Measurements from ENCODE around the gene FMN1. TPM values are rescaled to one million over a fixed set of nuclear protein-coding genes. Genes with fewer than 3 reads are reported as not detected.

FMN1 gene
- total RNA-seq, 6 donors from 2014 or later = 20.2 to 176 (median 53.8) TPM

- Histone ChIP-seq H3K9me3 (no peaks in the 10 kb centered on the region), H3K4me3 (no peak overlapping the region), H3K4me1 (peaks cover 0 to 6% (median 0%) of the 10 kb centered on the region in 4 donors), H3K36me3 (no peaks in the 10 kb centered on the region), H3K27me3 (no peaks in the 10 kb centered on the region), H3K27ac (no peak overlapping the region)
- no peak for ATAC-seq (ENCODE audit: low FRiP score in 2 of 2)
- WGBS, 2 donors = 84% methylated on average over 6 of the region's 6 CpGs
- no peak for TF ChIP-seq POLR2AphosphoS5 (IDR thresholded peaks at IDR 0.05)
- no peak for TF ChIP-seq EP300 (IDR thresholded peaks at IDR 0.05)
- no peak for TF ChIP-seq POLR2A (IDR thresholded peaks at IDR 0.05)
- no peak for TF ChIP-seq CTCF (IDR thresholded peaks at IDR 0.05)
- peak in 1 of 2 donors; percentile 5 for DNase-seq
Measured at GRCh38 chr15:32842081-32842480, 352.4 kb downstream of the FMN1 start.

- Histone ChIP-seq H3K27ac (no peak overlapping the region), H3K4me1 (peaks cover 0 to 6% (median 0%) of the 10 kb centered on the region in 4 donors), H3K27me3 (no peaks in the 10 kb centered on the region), H3K36me3 (no peaks in the 10 kb centered on the region), H3K9me3 (no peaks in the 10 kb centered on the region), H3K4me3 (no peak overlapping the region)
- TF ChIP-seq POLR2AphosphoS5 (IDR thresholded peaks at IDR 0.05) (no peak), POLR2A (IDR thresholded peaks at IDR 0.05) (no peak)
- ATAC-seq (ENCODE audit: low FRiP score in 2 of 2) (no peak), DNase-seq (no peak)
- 59% methylated on average over 6 of the region's 6 CpGs for WGBS, 2 donors
Measured at GRCh38 chr15:32840507-32841245, 353.8 kb downstream of the FMN1 start.

GRCh38 chr15:32838820-32839219, 355.7 kb downstream of the FMN1 start:
- no peaks in the 10 kb centered on the region for H3K9me3 ChIP-seq
- TF ChIP-seq EP300 (IDR thresholded peaks at IDR 0.05) = no peak
- TF ChIP-seq POLR2A (IDR thresholded peaks at IDR 0.05) = no peak
- no peak for TF ChIP-seq CTCF (IDR thresholded peaks at IDR 0.05)
- TF ChIP-seq POLR2AphosphoS5 (IDR thresholded peaks at IDR 0.05) = no peak
- ATAC-seq (ENCODE audit: low FRiP score in 2 of 2) (peak in 1 of 2 donors; percentile 13), DNase-seq (no peak)
- H3K36me3 ChIP-seq = no peaks in the 10 kb centered on the region
- H3K27ac ChIP-seq = no peak overlapping the region
- no peaks in the 10 kb centered on the region for H3K27me3 ChIP-seq
- no peak overlapping the region for H3K4me3 ChIP-seq
- peaks cover 0 to 6% (median 0%) of the 10 kb centered on the region in 4 donors for H3K4me1 ChIP-seq
- 57 to 65% methylated on average over 7 to 8 of the region's 8 CpGs for WGBS, 2 donors

- Histone ChIP-seq H3K4me1 (peaks cover 0 to 6% (median 0%) of the 10 kb centered on the region in 4 donors), H3K27ac (no peak overlapping the region)
- ATAC-seq (ENCODE audit: low FRiP score in 2 of 2) = no peak
Measured at GRCh38 chr15:32838338-32838737, 356.2 kb downstream of the FMN1 start.

GRCh38 chr15:32837935-32838334, 356.6 kb downstream of the FMN1 start:
- TF ChIP-seq CTCF (IDR thresholded peaks at IDR 0.05) = no peak
- H3K4me1 ChIP-seq = peaks cover 0 to 6% (median 0%) of the 10 kb centered on the region in 4 donors
- ATAC-seq (ENCODE audit: low FRiP score in 2 of 2) (no peak), DNase-seq (no peak)
- H3K27me3 ChIP-seq = no peaks in the 10 kb centered on the region
- no peak overlapping the region for H3K4me3 ChIP-seq
- H3K36me3 ChIP-seq = no peaks in the 10 kb centered on the region
- 89% methylated on average over 8 of the region's 8 CpGs for WGBS, 2 donors
- no peaks in the 10 kb centered on the region for H3K9me3 ChIP-seq
- H3K27ac ChIP-seq = no peak overlapping the region

More at GRCh38 chr15:32838338-32838737, 356.2 kb downstream of the FMN1 start:
- H3K36me3 ChIP-seq = no peaks in the 10 kb centered on the region
- 62 to 79% methylated on average over 7 of the region's 7 CpGs for WGBS, 2 donors
- no peaks in the 10 kb centered on the region for H3K9me3 ChIP-seq
- no peaks in the 10 kb centered on the region for H3K27me3 ChIP-seq
- no peak overlapping the region for H3K4me3 ChIP-seq
- TF ChIP-seq POLR2AphosphoS5 (IDR thresholded peaks at IDR 0.05) (no peak), POLR2A (IDR thresholded peaks at IDR 0.05) (no peak), EP300 (IDR thresholded peaks at IDR 0.05) (no peak), CTCF (IDR thresholded peaks at IDR 0.05) (no peak)
- no peak for DNase-seq

Data from upper lobe of left lung (tissue), 6 donors.